ENCODE data around the gene PCDHGA6.
"Not testable (repeated sequence)": the region's sequence is repeated elsewhere in the genome, so short reads cannot be mapped to it uniquely, and the experiment has no call there.

The PCDHGA6 gene

DNA sequence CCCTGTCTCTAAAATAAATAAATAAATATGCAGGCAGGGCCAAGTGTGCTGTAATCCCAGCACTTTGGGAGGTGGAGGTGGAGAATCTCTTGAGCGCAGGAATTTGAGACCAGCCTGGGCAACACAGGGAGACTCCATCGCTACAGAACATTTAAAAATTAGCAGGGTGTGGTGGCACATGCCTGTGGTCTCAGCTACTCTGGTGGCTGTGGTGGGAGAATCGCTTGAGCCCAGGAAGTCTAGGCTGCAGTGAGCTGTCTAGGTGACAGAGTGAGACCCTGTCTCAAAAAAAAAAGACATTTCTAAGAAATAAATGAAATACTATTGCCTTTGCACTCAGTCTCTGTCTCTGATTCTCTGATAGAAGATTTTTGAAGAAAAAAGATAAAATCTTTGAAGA is 37.9 kb downstream of the PCDHGA6 start:
- Histone ChIP-seq H3K36me3 (no peaks in the 10 kb centered on the region), H3K9me3 (ENCODE audit: severe bottlenecking) (peaks cover 3% of the 10 kb centered on the region), H3K4me3 (ENCODE audit: low read depth, low read length) (no peak overlapping the region), H3K27ac (no peak overlapping the region), H3K27me3 (ENCODE audit: insufficient read depth, low read depth, severe bottlenecking) (no peaks in the 10 kb centered on the region)
- DNase-seq: no peak
- TF ChIP-seq, protein P1, sequence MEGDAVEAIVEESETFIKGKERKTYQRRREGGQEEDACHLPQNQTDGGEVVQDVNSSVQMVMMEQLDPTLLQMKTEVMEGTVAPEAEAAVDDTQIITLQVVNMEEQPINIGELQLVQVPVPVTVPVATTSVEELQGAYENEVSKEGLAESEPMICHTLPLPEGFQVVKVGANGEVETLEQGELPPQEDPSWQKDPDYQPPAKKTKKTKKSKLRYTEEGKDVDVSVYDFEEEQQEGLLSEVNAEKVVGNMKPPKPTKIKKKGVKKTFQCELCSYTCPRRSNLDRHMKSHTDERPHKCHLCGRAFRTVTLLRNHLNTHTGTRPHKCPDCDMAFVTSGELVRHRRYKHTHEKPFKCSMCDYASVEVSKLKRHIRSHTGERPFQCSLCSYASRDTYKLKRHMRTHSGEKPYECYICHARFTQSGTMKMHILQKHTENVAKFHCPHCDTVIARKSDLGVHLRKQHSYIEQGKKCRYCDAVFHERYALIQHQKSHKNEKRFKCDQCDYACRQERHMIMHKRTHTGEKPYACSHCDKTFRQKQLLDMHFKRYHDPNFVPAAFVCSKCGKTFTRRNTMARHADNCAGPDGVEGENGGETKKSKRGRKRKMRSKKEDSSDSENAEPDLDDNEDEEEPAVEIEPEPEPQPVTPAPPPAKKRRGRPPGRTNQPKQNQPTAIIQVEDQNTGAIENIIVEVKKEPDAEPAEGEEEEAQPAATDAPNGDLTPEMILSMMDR (IDR thresholded peaks at IDR 0.05; ENCODE audit: low read depth, low read length): no peak

DNA sequence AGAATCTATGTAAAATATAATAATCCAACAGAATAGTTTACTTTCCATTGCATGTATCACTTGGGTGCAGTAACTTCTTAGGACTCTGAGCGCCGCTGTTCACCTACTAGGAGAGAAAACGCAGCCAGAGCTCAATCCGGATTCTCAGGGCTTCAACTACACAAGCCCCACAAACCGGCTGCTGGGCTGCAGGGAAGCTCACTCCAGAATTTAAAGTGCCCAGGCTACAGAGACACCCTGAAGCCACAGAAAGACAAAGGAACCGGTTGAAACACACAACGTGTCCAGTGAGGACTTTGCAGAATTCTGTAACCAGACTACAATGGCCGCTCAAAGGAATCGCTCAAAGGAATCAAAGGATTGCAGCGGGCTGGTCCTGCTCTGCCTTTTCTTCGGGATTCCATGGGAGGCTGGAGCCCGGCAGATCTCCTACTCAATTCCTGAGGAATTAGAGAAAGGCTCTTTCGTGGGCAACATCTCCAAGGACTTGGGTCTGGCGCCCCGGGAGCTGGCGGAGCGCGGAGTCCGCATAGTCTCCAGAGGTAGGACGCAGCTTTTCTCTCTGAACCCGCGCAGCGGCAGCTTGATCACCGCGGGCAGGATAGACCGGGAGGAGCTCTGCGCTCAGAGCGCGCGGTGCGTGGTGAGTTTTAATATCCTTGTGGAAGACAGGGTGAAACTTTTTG is 39.3 kb downstream of the PCDHGA6 start, which contains the start of gene PCDHGA10:
PCDHGA10 (plus strand) TSS at position 134 of the 686 bp plus-strand sequence; CDS start at position 323, 189 bp downstream.
- DNase-seq: peak; percentile 58
- no peaks in the 10 kb centered on the region for H3K27me3 ChIP-seq (ENCODE audit: insufficient read depth, low read depth, severe bottlenecking)
- H3K9me3 ChIP-seq (ENCODE audit: severe bottlenecking): peaks cover 3% of the 10 kb centered on the region
- TF ChIP-seq, protein P1 (IDR thresholded peaks at IDR 0.05; ENCODE audit: low read depth, low read length): peak; percentile 58
- no peak within 1 kb of the TSS for H3K27ac ChIP-seq
- H3K4me3 ChIP-seq (ENCODE audit: low read depth, low read length): no peak within 1 kb of the TSS
- no peaks in the 10 kb centered on the region for H3K36me3 ChIP-seq

DNA sequence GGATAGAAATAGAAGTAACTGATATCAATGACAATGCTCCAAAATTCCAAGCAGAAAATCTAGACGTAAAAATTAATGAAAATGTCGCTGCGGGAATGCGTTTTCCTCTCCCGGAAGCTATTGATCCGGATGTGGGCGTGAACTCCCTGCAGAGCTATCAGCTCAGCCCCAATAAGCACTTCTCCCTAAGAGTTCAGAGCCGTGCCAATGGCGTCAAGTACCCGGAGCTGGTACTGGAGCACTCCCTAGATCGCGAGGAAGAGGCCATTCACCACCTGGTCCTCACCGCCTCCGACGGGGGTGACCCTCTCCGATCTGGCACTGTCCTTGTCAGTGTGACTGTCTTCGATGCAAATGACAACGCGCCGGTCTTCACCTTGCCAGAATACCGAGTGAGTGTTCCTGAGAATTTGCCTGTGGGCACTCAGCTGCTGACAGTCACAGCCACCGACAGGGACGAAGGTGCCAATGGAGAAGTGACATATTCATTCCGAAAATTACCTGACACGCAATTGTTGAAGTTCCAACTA is 39.9 kb downstream of the PCDHGA6 start:
- no peak overlapping the region for H3K27ac ChIP-seq
- H3K27me3 ChIP-seq (ENCODE audit: insufficient read depth, low read depth, severe bottlenecking): no peaks in the 10 kb centered on the region
- DNase-seq: no peak
- peaks cover 3% of the 10 kb centered on the region for H3K9me3 ChIP-seq (ENCODE audit: severe bottlenecking)
- H3K4me3 ChIP-seq (ENCODE audit: low read depth, low read length): no peak overlapping the region
- no peaks in the 10 kb centered on the region for H3K36me3 ChIP-seq
- TF ChIP-seq, protein P1 (IDR thresholded peaks at IDR 0.05; ENCODE audit: low read depth, low read length): no peak

DNA sequence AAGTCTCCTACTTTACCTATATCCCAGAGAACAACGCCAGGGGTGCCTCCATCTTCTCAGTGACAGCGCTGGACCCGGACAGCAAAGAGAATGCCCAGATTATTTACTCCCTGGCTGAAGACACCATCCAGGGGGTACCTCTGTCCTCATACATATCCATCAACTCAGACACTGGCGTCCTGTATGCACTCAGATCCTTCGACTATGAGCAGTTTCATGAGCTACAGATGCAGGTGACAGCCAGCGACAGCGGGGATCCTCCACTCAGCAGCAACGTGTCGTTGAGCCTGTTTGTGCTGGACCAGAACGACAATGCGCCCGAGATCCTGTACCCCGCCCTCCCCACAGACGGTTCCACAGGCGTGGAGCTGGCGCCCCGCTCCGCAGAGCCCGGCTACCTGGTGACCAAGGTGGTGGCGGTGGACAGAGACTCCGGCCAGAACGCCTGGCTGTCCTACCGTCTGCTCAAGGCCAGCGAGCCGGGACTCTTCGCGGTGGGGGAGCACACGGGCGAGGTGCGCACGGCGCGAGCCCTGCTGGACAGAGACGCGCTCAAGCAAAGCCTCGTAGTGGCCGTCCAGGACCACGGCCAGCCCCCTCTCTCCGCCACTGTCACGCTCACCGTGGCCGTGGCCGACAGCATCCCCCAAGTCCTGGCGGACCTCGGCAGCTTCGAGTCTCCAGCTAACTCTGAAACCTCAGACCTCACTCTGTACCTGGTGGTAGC is 41.0 kb downstream of the PCDHGA6 start:
- peaks cover 11% of the 10 kb centered on the region for H3K9me3 ChIP-seq (ENCODE audit: severe bottlenecking)
- DNase-seq; H3K36me3 ChIP-seq; H3K27me3 ChIP-seq (ENCODE audit: insufficient read depth, low read depth, severe bottlenecking); H3K27ac ChIP-seq; H3K4me3 ChIP-seq (ENCODE audit: low read depth, low read length): not testable (repeated sequence)

DNA sequence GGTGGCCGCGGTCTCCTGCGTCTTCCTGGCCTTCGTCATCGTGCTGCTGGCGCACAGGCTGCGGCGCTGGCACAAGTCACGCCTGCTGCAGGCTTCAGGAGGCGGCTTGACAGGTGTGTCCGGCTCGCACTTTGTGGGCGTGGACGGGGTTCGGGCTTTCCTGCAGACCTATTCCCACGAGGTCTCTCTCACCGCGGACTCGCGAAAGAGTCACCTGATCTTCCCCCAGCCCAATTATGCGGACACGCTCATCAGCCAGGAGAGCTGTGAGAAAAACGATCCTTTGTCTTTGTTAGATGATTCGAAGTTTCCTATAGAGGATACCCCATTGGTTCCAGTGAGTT is 41.6 kb downstream of the PCDHGA6 start:
- not testable (repeated sequence) for H3K27me3 ChIP-seq (ENCODE audit: insufficient read depth, low read depth, severe bottlenecking); H3K4me3 ChIP-seq (ENCODE audit: low read depth, low read length); H3K36me3 ChIP-seq; DNase-seq; H3K27ac ChIP-seq
- peaks cover 15% of the 10 kb centered on the region for H3K9me3 ChIP-seq (ENCODE audit: severe bottlenecking)

DNA sequence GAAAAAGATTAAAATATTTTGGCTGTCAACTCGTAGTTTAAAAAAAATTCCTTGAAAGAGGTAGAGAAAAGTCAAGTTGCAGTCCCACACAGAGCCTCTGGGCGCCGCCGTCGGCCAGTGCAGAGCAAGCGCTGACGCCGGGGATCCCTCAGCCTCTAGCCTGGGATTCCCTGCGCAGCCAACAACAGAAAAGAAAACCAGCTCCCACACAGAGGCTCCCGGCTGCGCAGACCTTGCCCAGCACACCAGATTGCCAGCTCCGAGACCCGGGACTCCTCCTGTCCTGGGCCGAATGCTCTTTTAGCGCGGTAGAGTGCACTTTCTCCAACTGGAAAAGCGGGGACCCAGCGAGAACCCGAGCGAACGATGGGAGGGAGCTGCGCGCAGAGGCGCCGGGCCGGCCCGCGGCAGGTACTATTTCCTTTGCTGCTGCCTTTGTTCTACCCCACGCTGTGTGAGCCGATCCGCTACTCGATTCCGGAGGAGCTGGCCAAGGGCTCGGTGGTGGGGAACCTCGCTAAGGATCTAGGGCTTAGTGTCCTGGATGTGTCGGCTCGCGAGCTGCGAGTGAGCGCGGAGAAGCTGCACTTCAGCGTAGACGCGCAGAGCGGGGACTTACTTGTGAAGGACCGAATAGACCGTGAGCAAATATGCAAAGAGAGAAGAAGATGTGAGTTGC is 43.9 kb downstream of the PCDHGA6 start, which contains the start of gene PCDHGB7:
PCDHGB7 (plus strand) TSS at position 184 of the 679 bp plus-strand sequence; CDS start at position 367, 183 bp downstream.
- TF ChIP-seq, protein P1 (IDR thresholded peaks at IDR 0.05; ENCODE audit: low read depth, low read length): peak; percentile 67
- H3K27ac ChIP-seq; H3K36me3 ChIP-seq; H3K4me3 ChIP-seq (ENCODE audit: low read depth, low read length); H3K27me3 ChIP-seq (ENCODE audit: insufficient read depth, low read depth, severe bottlenecking): not testable (repeated sequence)
- peaks cover 25% of the 10 kb centered on the region for H3K9me3 ChIP-seq (ENCODE audit: severe bottlenecking)
- peak; percentile 58 for DNase-seq
